Amygdala (tissue), 56 donors: ENCODE data around the gene ZNF608.

Experiments used
- DNase-seq, 56 donors: peaks; one replicate each; lab custom pipeline; 2025; lab: John Stamatoyannopoulos, UW

ZNF608 gene

DNA sequence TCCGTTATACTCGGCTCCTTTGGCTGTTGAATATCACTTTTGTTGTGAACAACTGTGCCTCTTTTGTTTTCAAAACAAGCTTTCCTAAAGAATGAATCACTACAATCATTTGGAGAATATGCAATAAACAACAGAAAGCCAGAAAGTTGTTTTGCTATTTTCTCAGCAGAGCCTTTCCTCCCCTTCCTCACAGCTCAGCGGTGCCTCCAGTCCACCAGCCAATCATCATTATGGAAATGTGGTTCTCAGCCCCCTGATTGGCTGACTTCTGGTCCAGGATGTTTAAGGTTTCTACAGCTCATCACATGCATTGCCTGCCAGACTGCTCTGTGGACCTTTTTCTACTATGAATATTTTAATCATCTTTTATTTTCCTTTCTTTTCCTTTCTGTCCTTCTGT, 9.1 kb upstream of the ZNF608 start:
- DNase-seq: peak in 35 of 56 donors; percentile 14 to 81 (median 33)

DNA sequence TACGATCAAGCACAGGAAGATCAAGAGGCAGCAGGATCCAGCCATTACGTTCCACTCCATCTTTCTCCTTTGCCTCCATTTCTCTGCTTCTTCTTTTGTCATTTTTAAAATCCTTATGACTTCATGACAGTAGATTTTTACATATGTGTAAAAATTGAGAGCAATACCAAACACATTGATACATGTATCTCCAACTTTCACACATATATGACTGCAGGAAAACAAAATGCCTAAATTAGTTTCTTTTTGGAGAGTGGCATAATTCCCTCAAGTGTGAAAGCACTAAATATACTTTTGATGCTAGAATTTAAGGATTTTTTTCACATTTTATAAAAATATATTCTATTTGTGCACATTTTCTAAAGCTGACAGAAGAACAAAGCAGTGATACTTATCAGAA, 8.6 kb upstream of the ZNF608 start:
- DNase-seq: no peak

DNA sequence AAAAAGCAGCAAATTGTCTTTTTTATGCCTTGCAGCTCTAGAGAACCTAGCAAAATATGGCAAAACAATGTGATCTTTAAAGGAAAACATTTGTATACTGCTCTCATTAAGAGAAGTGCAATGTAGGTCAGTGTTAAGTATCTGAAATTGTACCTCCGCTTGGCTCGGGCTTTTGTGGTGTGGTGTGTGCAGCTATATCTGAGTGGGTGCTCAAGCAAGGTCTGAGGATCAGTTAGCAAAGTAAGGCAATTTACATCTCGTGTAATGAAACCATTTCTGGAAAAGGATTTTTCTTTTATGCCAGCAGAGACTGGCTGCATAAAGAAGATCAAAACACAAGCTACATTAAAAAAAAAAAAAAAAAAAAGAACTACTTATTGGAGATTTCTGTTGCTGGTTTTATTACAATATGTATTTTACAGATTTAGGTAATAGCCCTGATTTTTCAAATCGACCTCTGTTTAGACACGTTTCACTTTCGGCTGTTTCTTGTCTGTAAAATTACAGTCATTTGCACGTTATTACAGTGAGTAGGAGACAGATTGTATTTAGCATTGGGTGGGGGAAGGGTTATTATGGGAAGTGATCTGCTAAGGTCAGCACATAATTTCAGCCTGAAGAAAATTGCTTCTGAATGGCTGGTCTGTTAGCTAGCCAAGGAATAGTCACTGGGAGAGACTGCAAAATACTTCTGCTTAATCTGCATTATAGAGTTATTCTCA, 7.9 kb upstream of the ZNF608 start:
- DNase-seq: peak in 1 of 56 donors; percentile 5

DNA sequence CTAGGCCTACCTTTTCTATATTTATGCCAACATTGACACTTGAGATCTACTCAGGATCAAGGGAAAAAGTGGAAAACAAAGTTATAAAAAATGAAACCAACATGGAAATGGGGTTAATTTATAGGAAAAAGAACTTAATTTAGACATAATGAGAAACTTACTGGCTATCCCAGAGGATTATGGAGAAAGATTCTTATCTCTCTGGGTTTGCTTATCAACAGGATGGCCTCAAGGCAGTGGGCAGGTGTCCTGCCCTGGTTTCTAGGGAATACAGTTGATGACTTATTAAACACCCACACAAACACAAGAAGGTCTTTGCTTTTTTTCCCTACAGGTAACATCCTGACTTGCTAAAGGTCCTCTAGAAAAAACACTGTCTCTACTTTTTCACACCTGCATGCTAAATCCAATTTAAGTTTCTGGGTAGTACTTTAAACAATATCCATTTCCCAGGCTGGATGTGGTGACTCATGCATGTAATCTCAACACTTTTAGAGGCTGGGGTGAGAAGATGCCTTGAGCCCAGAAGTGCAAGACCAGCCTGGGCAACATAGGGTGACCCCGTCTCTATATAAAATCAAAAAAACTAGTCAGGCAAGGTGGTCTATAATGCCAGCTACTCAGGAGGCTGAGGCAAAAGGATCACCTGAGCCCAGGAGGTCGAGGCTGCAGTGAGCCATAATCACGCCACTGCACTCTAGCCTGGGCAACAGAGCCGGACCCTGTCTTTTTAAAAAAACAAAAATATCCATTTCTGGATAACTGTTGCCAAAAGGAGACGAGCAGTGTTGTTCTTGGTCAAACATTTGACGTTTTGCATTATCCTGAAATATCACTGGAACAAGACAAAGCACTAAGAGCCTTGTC, 6.6 kb upstream of the ZNF608 start:
- no peak for DNase-seq

GRCh38 chr5:124751031-124751430, 4.6 kb upstream of the ZNF608 start:
- DNase-seq: no peak

GRCh38 chr5:124748687-124749594, 2.5 kb upstream of the ZNF608 start:
- peak in 55 of 56 donors; percentile 21 to 95 (median 79) for DNase-seq

DNA sequence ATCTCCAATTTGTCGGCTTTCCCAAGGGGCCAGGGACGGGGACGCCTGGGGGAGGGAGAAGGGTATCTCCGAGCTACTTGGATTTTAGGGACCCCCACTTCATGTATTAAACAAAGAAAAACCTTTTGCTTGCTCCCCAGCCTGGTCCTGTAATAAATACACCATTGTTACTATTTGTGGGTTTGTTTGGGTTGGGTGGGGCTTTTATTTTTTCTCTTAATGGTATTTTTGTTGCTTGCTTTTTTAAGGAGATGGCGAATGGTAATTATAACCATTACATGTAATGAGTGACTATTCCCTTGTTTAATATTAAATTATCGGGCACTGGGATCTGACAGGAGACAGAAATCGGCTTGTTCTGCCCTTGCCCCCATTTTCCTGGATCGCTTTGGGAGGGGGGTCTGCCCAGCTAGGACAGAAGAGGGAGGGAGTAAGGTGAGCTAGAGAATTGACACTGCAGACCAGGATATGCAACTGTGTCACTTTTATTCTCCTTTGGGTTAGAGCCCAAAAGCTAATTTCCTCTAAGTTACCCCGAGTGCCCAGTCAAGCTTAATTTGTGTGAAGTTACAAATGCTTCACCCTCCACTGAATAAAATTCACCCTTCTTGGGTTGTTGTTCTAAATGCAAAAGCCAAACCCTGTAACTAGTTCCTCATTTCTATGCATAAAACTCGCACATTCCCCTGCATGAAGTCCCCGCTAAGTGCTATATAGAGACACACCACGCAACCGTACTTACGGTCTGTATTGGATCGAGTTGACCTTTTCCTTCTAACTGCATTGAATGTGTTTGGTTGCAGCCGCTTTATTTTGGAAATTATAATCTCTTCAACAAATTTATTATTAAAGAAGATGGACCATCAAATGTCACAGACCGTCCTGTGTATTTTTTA, 1.6 kb upstream of the ZNF608 start:
- DNase-seq: peak in 14 of 56 donors; percentile 12 to 76 (median 52)

- DNase-seq: peak in 54 of 56 donors; percentile 21 to 92 (median 69)
Measured at GRCh38 chr5:124746916-124747790, 714 bp upstream of the ZNF608 start.

GRCh38 chr5:124745007-124745927, 1.2 kb downstream of the ZNF608 start:
- DNase-seq: no peak

- DNase-seq: peak in 47 of 56 donors; percentile 11 to 78 (median 56)
Measured at GRCh38 chr5:124744170-124744971, 2.1 kb downstream of the ZNF608 start.

GRCh38 chr5:124743602-124744169, 2.8 kb downstream of the ZNF608 start:
- peak in 6 of 56 donors; percentile 19 to 63 (median 55) for DNase-seq

GRCh38 chr5:124742983-124743601, 3.3 kb downstream of the ZNF608 start:
- peak in 4 of 56 donors; percentile 15 to 51 (median 30) for DNase-seq

DNA sequence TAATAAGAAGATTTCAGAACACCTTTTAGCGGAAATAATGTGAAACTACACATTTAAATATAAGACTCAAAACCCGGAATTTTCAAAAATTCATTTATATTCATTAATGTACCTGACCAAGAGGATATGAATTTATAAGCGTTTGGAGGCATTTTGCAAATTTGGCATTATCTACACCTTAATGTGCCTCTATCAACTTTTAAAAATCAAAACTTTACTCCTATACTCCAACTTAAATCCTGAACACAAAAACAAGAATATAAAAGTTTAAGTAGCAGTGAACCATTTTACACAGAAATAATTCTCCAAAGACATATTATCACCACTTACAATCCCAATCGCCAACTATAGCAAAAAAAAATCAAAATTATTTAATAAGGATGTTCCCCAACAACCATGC, 3.9 kb downstream of the ZNF608 start:
- DNase-seq: no peak

DNA sequence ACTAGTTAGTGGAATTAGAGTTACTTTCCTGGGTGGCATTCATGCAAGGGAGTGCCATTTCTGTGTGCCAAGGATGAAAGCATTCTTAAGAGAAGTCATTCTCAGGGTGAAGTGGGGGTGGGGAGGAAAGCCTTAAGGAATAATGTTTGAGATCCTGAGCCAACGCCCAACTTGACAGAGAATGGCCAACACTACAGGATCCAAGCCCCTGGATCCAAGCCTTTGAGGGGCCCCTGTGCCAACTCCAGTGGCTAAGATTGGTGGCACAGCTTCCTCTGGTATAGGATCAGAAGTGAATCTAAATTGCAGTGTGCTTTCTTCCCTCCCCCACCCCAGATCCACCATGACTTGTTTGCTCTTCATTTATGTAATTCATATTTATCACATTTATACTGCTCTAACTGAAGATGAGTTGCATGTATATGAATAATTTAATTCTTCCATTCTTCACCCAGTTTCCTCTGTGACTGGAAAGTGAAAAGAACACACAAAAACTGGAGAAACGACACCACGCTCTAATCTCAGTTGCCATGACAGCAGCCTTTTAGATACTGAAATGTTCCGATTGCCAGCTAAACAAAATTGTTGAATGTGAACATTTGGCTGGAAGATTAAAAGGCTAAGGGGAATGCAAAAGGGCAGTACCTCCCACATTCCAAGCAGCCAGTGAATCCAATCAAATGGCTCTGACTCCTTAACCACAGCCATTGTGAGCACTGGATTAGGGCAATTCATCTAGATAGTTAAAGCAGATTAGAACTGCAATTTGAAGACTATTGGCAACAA, 4.5 kb downstream of the ZNF608 start:
- DNase-seq: peak in 5 of 56 donors; percentile 4 to 30 (median 25)
